ENCODE data around the gene CD109.

Gene CD109

DNA sequence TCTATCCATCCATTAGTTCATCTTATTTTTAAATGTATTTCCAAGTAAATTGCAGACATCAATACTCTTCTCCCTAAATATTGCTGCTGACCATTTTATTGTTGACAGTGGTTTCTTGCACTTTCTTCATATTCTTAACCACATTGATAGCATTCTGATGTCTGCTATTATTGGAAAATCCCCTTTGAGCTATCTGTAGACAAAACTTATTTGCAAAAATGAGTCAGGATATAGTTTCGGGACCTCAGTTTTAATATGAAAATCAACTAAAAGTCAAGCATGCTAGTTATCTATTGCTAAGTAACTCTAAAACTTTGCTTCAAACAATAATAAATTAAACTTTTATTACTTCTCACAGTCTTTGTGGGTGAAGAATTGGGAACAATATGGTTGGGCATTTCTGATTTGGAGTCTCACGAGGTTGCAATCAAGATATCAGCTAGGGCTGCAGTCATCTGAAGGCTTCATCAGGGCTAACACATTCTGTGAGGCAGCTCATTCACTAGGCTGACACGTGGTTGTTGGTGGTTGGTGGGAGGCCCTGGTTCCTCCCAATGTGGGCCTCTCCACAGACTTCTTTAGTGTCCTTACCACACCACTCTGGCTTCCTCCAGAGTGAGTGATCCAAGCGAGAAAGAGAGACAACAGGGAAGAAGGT lies 32.7 kb downstream of the CD109 start:
- no peak for FAIRE-seq

DNA sequence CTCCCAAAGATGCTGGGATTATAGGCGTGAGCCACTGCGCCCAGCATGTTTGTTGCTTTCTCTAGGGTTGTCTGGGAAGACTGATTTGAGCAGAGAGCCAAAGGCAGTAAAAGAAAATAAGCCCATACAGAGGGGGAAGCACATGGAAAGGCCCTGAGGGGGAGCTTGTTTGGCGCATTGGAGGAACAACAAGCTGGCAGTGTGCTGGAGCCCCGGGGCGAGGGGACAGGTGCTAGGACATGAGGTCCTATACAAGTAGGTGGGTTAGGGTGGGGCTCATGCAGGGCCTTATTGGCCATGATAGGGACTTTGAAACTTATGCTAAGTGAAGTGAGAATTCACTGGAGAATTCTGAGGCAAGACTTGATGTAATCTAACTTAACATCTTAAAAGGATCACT lies 35.3 kb downstream of the CD109 start:
- no peak for FAIRE-seq

DNA sequence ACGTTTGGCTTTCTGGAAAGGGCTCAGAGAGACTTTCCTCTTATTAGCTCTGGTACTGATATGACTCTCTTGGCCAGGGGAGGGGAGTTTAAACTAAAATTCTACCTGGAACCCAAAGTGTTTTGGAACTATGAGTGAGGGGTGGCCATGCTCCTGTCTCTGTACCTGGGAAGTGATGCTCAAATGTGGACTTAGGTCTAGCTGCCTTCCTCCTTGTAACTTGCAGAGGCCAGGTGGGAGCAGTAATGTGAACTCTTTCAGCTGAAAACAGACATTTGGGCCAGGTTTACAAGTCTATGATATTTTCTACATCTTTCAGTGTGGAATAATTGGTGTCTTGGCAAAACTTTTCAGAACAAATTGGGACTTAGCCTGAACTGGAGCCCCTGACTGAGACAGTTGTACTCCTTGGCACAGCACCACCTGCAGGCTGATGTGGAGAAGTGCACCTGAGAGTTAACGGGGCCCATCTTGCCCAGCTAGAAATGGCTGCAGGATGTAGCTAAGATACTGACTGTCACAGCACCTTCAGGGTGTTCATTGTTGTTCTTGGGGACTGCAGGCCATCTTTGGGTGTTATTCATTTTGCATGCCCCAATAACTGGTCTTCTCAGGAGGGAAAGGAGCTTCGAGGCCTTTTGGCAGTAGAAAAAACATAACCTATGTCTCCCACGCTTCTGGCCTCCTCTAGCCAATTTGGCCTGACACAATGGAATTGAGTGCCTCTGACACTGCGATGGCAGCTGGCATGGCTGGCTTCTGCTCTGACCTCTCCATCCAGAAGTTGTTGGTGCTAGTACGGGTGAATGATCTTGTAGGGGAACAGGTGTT lies 37.1 kb downstream of the CD109 start:
- no peak for FAIRE-seq

DNA sequence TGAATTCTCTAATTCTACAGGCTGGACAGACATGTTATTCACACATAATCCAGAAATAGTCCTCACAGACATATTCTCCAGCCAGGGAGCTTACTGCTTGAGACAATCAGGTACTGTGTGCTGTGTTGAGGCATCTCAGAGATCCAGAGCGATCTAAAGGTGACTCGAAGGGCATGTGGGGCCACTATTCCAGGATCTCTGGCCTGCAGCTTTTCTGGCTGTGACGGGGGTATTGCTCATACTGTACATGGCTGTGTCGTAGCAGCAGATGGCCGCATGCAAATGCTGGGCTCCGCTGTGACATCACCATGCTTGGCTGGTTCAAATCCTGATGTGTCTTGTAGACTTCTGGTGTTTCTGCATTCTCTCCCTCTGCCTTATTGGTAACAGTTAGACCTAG lies 37.8 kb downstream of the CD109 start:
- FAIRE-seq: no peak

DNA sequence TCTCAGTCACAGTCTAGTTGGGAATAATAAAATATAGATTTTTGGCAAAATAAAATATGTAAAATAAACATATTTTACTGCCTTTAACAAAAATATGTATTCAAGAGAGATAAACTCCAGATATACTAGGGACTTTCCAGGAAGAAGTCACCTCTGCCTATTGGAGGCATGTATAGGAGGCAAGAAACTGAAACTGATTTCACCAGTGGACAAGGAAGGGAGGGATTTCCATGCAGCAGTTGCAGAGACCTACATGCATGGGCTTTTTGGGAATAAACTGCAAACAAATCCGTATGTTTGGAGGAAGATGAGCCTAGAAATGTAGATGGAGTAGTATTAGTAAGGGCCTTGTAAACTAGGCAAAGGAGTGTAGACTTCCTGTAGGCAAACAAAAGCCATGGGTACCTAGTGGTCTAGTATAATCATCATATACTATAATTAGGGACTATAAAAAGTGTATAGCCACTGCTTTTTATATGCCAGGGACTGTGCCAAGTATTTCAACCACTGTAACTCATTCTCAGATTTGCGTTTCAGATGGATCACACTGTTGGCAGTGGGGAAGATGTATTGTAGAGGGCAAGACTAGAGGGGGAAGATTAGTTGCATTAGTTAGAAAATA lies 38.9 kb downstream of the CD109 start:
- no peak for FAIRE-seq

DNA sequence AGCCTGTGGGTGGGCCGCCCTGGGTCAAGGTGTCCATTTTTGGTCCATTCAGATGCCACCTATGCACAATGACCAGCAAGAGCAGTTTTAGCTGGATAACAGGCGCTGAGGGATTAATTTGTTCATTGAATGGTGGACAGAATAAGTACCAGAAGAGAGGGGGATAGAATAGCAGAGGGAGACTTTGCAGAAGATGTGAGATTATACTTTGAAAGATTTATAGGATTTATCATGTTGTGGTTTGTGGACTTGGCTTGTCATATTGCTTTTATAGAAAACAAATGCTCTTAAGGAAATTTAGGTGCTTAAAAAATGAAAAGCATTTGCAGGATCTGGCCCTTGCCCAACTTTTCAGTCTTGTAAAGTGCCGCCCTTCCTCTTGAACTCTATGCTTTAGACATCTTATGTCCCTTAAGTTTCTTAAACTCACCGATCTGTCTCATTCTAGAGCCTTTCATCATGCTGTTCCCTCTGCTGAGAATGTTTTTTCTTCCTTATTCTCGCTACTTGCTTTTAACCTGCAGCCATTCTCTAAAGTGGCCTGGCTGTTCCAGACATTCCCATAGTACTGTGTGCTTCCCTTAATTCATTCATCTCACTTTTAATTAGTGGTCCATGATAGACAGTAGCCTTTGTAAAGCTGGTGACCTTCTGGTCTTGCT lies 42.5 kb downstream of the CD109 start:
- FAIRE-seq: no peak

DNA sequence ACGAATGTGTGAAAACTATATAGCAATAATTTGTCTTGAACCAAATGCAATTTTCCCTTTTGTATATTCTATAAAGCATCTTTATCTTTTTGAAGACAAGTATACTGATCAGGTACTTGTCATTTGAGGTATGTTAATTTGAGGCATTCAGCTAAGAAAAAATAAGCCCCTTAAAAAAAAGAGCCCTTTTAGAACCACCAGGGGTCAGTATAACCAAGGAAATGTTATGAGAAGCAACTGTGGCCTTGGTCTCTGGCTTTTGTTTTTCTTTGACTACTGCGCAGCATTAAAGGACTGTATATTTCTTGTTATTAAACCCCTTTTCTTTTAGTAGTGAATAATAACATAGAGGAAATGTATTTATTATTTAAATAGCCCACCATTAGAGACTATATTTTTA lies 43.1 kb downstream of the CD109 start:
- FAIRE-seq: no peak

DNA sequence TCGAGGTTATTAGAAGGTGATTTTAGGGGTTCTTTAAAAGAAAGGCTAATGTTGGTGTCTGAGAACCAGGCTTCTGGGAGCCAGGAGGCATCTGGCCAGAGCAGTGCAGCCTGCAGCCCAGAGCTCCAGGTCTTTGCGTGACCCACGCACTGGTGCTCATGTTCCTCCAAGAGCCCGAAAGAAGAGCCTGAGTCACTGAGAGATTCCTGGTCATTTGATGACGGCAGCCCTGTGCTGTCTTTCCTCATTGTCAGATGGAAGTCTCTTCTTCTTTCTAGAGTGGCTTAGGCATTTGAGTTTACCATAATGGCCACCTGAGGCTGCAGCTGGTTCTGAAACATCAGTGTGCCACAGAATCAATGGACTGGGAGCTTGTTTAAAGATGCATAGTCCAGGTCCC lies 46.4 kb downstream of the CD109 start:
- no peak for FAIRE-seq

DNA sequence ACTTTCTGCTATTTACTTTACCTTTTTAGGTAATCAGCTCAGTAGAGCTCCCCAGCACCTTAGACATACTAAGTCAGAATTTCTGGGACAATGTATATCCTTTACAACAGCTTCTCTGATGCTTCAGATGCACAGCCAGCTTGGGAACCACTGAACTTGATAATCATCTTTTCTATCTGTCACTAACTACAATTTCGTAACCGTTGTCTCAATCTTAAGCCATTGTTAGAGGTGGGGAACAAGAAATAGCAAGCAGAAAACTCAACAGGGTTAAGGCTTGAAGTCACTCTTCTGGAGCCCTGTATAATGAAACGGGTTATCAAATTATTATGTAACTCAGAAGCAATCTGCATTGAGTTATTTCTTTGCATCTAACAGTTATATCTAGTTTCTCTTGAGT lies 47.1 kb downstream of the CD109 start:
- FAIRE-seq: no peak

DNA sequence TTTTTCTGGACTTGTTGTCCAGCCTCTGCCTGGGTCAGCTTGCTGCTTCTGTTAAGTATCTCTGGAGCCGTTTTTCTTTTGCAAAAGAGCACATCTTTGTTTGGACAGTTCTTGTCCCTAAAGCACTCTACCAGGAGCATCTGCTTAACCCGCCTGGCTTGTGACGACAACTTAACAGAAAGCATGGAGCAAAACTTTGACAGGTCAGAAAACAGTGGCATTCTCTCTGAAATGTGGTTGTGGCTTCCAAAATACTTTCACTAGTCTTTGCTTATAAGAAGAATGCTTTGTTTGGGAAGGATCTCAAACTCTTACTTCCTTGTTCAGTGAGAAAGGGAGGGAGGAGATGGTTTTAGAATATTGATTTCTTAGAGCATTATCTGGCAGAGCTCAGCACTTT lies 47.6 kb downstream of the CD109 start:
- FAIRE-seq: no peak

DNA sequence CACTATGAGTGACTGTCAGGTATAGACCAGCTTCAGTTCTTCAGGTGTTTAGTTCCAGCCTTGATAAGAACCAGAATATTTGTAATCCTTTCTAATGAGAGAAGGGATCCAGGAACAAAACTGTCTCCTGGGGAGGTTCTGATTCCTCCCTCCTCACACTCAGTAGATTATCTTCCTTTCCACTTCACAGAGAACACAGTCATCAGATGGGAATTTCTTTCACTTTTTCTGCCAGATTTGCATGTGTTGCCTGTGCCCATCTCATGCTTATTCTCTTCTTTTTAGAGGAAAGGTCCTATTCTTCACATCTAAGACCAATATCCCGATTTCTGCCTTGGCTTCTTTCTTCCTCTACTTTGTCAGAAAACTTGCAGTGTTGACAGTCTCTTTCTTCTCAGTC lies 50.8 kb downstream of the CD109 start:
- FAIRE-seq: no peak

DNA sequence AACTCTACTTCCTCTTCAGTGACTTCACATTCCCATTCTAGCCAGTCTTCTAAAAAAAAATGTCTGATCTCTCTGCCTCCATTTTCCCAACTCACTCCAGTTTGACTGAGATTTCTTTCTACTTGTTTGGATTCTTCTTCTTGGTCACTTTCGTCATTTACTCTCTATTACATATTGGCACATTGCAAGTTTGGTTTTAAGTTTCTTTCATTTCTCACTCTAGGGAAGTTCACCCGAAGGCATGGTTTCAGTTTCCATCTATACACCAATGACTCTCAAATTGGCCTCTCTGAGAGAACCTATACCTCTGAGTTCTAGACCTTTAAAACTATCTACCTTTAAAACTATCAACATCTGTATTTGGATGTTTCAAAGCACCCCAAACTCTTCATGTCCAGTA lies 51.3 kb downstream of the CD109 start:
- FAIRE-seq: no peak

DNA sequence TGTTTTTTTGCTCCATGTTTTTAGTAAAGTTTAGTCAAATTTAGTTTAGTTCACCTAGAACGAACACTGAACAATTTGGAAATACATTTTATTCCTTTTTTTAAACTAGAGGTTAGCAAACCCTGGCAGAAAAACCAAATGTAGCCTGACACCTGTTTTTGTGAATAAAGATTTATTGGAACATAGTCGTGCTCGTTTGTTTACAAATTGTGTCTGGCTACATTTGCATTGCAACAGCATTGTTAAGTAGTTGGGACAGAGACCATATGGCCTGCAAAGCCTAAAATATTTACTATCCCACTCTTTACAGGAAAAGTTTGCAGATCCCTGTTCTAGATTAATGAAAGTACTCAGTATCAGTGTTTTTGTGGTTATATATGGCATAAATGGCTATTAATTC lies 56.9 kb downstream of the CD109 start:
- FAIRE-seq: no peak

DNA sequence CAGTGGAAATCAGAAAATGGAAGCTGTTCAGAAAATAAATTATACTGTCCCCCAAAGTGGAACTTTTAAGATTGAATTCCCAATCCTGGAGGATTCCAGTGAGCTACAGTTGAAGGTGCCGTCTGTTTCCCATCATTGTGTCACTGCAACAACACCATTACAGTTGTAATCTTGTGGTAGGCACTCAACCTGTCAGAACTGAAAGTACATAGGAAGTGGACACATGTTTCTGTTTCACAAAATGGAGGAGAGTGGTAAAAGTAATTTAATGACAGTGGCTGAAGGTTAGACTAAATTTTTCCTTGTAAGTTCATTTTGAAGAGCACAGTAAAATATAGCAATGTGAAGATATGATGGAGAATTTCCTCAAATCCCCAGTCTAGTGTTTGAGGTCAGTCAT lies 70.0 kb downstream of the CD109 start:
- FAIRE-seq: no peak

DNA sequence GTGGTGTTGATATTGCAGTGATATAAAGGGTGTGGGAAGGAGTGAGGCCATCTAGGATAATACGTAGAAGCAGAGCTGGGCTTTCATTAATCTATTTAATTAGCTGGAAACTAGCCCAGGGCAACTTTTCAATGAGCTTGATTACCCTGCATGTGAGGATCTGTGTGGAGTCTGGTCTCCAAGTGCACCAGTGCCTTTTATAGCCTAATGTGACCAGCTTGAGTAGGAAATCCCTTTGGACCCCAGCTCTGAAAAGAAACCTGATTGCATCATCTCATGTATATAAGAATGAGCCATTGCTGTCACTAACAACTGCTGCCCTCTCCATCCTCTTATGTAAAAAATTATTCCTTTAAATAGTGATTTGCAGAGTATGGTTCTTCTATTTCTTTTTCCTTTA lies 72.6 kb downstream of the CD109 start:
- FAIRE-seq: no peak

DNA sequence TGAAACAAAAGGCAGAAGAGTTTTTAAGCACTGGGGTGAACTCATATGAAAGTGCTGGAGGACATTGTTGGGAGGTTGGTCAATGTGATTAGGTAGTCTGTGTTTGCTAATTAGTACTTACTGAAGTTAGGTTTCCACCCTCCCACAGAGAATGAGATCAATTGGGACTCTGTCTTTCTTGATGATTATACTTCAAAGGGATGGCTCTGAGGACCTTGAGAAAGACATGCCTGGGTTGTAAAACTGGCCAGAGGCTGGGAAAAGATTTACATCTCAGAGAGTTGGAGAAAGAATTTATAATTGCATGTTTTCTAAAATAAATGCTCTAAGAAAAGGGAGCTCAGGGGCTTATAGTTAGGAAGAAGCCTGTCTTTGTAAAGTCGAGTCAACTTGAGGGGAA lies 74.0 kb downstream of the CD109 start:
- no peak for FAIRE-seq

DNA sequence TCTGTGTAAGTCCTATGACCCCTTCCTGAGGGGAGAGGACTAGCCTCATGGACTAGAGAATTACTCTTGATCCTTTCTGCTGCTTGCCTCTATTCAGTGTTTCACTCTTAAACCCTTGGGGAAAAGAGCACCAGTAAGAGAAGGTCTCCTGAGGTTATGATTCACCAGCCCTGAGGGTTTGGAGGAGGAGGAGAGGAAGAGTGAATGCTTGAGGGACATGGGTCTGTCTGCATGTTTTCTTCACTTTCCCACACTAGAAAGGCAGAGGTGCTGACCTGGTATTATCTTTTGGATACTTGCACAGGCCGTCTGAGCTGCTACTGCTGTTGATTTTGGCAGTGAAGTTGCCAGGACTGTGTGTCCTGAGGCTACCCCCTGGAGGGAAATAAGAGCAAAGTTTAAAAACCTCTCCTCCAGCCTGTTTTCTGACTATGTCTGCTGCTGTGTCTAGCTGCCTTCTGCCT lies 78.3 kb downstream of the CD109 start:
- no peak for FAIRE-seq

DNA sequence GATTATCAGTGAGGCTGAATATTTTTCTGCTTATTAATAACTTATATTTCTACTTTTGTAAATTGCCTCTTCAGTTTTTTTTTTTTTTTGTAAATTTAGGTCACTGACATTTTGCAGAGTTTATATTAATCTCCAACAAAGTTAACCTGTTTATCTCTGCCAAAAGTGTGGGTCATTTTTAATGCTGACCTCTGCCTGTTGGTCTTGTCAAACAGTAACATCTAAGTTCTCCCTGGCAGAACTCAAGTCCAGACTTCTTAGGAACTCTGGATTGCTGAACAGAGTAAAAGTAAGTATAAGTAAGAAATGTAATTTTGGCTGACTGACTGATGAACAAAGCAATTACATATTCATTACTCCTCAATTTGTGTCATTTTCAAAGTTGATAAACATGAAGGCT lies 83.9 kb downstream of the CD109 start:
- FAIRE-seq: no peak

DNA sequence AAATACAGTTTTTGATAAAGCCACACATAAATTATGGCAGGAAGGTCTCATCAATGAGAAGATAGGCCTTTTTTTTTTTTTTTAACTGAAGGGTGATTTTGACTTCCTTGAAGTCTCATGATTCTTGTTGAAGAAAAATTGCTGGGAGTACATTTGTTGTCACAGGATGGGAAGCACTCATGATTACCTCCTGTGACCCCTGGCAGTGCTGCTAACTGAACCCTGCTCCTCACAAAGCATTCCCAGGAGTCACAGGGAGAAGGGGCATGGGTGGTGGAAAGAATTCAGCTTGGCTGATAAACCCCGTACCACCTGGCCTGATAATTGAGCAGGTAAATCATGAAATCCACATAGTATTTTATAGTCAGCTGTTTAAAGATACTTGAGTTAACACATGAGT lies 86.9 kb downstream of the CD109 start:
- no peak for FAIRE-seq

DNA sequence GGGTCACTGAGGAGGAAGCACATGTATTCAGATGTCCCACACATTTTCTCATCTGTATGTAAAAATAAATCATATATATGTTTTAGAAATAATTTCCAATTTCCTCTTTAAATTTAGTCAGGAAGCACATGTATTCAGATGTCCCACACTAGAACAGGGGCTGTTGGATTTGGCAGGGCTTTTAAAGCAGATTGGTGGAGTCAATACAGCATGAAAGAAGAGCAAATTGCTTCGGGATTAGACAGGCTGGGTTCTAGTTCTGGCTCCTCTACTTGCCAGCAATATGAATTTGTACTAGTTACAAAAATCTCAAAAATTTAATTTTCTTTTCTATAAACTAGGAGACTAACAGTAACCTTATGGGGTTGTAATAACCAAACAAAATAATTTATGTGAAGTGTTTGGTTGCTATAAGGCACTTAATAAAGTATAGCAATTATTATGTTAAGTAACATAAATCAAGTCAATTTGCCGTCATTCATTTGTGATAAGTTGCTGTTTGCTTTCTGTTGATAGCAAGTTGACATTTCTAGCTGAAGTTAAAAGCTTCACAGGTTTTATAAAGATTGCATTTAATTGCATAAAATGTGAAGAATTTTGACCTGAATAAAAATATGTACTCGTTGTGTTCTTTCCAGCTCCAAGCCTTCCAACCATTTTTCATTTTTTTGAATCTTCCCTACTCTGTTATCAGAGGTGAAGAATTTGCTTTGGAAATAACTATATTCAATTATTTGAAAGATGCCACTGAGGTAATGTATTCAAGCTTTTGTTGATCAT lies 88.9 kb downstream of the CD109 start:
- no peak for FAIRE-seq

DNA sequence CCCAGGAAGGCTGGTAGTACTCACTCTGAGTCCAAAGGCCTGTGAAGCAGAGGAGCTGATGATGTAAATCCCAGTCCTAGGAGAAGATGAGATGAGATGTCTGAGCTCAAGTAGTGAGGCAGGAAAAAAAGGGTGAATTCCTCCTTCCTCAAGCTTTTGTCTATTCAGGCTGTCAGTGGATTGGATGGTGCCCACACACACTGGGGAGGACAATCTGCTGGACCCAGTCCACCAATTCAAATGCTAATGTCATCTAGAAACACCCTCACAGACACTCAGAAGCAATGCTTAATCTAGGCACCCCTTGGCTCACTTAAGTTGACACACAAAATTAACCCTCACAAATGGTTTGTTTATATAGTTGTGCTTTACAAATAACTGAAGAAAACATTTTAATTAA lies 94.6 kb downstream of the CD109 start:
- no peak for FAIRE-seq

DNA sequence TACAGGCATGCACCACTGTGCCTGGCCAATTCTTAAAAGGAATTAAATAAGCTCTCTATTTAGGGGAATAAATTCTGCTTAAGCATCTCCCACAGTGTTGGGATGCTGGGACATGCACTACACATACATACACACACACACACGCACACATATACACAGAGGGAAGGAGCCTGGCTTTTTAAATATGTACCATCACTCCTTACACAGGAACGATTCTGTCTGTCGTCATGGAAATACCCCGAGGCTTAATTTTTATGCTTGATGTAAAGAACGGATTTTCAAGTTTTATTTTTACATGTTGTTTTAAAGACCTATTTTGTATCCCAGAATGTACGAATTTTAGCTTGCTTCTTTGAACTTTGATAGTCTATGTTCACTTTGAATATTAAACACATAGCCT lies 95.3 kb downstream of the CD109 start:
- no peak for FAIRE-seq

DNA sequence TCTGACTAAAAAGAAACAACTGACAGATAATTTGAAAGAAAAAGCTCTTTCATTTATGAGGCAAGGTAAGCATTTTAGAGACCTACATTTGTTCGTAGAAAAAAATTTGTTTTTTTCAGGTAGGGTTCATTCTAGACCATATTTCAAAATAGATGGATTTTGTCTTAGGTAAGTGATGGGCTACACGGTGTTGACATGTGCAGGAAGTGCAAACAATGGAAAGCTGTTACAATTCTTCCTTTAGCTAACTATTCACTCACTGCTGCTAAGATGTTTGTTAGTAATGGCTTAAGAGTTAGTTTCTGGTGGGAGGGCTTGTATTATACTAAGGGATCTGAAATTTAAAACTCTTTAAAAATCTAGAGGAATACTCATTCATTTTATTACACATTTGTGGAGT lies 96.7 kb downstream of the CD109 start:
- no peak for FAIRE-seq
